GM18517 (cell line): ENCODE results near the gene DZIP1L.
"Not testable (repeated sequence)": the region's sequence is repeated elsewhere in the genome, so short reads cannot be mapped to it uniquely, and the experiment has no call there.

ENCODE experiments used
- ATAC-seq: cut with Tn5 transposase; IDR thresholded peaks from one replicate; pipeline ENCODE4 v1.9.1; 2021; ENCODE audit warnings: mild to moderate bottlenecking, moderate library complexity; ENCODE audit not compliant: unreplicated experiment

Gene DZIP1L

DNA sequence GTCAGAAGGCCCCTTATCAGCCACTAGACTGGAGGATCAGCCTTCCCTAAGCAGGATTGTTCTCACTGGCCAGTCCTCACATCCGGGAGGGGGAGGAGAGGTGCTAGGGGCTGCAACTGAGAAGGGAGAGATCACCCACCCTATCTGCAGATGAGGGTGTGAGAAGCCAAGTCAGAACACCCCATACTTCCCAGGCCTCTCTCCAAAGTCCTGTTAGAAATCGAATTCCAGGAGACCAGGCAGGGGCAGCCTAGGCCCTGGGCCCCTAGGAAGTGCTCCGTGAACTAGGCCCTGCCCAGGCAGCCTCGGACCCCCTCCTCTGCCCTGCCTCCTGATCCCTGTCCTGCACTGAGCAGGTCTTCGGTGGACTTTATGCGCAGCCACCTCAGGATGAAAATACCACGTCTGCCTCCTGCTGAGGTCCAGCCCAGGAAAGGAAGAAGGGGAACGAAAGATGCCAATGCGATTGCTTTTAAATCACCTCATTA, 933 bp downstream of the DZIP1L start:
- no peak for ATAC-seq

DNA sequence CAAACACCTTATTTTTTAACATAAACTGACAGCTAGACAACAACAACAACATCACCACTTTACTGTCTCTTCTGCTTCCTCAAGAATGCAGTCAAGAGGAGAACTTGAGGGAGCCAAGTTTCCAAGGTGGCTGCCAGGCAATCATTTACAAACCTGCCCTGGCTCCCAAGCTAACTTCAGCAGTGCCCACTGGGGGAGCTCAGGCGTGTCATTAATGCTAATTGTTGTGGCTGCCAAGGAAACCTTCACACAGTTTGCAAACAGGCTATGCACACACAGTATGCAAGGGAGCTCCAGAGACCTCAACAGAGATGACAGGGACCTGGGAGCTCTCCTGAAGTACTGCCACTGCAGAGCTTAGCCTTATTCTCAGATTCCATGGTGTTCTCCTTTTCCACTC, 2.1 kb downstream of the DZIP1L start:
- no peak for ATAC-seq

DNA sequence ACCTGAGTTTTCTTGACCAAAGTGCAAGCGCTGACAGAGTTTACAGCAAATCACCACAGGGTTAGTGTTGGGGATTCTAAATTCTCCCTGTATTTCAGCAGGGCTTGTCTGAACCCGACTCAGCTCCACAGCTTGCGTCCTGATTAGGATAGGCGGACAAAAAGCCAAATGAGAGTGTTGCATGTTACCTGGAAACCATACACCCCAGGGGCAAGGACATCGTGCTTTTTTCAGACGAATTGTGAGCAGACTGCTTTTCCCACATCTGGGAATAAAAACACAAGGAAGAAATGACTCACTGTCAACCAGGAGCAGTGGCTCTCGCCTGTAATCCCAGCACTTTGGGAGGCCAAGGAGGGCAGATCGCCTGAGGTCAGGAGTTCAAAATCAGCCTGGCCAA, 3.0 kb downstream of the DZIP1L start:
- ATAC-seq, result no peak

DNA sequence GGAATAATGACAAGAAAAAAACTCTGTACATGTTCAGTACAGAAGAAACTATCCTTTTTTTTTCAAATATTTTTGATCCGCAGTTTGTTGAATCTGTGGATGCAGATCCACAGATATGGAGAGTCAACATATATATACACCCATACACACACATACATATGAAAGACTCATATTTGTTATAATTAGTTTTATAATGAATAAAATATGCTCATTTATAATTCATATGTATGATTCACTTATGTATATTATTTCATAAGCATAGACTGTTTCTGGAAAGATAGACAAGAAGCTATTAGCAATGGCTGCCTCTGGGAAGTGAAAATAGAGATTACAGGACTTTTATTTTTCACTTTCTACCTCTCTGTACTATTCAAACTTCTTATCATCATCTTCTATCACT, 9.8 kb downstream of the DZIP1L start:
- ATAC-seq, result no peak

DNA sequence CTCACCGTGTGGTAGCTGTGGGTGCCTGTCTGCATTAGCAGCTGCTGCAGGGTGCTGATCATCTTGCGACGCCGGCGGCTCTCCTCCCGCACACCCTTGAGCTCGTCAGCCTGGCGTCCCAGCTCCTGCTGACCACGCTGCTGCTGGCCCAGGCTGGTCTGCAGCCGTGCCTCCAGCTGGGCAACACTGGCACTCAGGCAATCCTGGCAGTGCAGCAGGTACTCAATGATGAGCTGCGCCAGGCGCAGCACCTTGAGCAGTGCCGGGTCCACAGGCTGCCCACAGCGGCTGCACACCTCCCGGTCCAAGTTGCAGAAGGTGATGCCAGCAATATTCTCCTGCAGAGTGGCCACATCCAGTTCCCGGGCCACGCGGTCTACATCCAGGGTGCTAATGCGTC, 11.9 kb downstream of the DZIP1L start:
- no peak for ATAC-seq

DNA sequence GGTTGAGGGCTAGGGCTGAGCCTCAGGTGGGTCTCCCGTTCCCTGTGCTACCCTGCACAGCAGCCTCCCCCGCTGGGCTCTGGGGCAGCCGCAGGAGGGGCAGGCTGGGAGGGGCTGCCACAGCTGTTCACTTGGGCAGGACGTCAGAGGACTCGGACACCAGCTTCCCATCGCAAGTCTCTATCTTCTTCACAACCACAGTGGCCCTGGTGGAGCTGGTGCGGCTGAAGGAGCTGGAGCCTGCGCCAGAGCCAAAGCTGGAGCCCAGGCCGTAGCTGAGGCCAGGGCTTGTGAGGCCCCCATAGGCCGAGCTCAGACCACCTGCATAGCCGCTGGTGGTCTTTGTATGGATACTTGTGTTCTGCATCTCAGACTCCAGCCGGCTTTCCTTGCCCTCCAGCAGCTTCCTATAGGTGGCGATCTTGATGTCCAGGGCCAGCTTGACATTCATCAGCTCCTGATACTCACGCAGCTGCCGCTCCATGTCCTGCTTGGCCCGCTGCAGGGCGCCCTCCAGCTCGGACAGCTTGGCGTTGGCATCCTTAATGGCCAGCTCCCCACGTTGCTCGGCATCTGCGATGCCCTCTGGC, 14.0 kb downstream of the DZIP1L start:
- ATAC-seq, result not testable (repeated sequence)

DNA sequence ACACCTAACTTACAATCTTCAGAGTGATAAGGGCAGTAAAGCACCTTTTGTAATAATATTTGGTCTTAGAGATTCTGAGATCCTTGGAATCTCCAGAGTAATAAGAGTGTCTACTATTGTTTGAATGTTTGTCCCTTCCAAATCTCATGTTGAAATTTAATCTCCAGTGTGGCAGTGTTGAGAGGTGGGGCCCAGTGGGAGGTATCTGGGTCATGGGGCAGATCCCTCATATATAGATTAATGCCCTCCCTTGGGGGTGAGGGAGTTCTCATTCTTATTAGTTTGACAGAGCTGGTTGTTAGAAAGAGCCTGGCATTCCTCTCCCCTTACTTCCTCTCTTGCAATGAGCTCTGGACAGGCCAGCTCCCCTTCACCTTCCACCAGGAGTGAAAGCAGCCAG, 16.0 kb downstream of the DZIP1L start:
- ATAC-seq, result no peak

DNA sequence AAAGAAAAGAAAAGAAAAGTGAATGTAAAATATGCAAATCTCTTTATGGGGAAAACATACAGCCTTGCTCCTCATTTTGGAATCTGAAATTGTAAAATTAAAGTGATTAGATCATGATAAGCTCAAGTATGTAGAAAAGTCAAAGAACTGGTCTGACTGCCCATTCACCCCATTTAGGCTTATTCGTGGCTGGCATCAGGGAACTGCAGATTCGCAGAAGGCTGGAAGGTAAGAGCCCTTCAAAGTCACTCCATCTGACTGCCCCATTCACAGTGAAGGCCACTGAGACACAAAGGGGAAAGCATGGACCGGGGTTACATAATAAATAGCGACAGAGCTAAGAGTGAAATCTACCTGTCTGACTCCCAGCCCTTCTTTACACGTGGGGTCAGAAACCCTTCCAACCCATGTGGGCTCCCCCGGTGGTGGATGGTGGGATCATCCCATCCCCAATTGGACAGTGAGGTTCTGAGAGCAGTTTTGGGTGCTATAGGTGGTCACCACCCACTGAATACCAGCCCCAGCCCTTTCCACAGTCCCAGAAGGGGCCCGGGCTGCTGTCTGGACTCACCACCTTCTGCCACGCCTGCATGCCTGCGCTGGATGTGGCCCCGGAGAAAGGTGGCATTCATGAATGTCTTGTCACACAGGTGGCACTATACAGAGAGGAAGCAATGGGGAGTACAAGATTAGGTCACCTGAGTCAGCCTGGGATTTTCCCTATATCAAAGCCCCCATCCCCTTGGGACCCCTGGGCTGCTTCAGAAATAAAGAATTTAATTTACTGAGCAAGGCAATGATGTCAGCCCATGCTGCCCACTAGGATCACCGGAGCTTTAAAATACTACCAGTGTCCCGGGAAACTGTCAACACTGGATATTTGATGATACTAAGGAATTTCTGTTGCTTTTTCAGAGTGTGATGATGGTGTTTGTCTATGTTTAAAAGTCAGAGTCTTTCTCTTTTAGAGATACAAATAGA, 17.9 kb downstream of the DZIP1L start:
- ATAC-seq, result no peak

DNA sequence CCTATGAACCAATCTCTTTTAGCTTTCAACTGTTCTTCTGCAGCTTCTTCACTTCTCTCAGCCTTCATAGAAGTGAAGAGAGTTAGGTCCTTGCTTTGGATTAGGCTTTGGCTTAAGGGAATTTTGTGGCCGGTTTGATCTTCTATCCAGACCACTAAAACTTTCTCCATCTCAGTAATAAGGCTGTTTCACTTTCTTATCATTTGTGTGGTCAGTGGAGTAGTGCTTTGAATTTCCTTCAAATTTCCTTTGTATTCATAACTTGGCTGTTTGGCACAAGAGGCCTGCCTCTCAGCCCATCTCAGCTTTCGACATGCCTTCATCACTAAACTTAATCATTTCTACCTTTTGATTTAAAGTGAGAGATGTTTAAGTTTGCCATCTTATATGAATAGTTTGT, 21.7 kb downstream of the DZIP1L start:
- no peak for ATAC-seq

DNA sequence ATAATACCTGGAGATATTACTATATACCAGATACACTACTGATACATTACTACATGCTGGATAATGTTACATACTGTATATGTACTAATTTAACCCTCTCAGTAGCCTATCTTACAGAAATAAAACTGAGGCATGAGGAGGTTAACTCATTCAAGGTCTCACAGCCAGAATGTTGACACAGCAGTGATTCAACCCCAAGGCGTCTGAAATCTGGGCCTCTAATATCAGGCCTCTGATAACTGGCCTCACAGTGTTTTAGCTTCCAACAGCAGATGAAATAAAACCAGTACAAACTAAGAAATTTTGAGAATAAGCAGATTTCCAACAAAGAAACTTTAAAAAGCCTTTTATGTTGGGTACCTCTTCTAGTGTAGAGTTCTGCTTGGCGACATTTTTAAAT, 23.4 kb downstream of the DZIP1L start:
- no peak for ATAC-seq

DNA sequence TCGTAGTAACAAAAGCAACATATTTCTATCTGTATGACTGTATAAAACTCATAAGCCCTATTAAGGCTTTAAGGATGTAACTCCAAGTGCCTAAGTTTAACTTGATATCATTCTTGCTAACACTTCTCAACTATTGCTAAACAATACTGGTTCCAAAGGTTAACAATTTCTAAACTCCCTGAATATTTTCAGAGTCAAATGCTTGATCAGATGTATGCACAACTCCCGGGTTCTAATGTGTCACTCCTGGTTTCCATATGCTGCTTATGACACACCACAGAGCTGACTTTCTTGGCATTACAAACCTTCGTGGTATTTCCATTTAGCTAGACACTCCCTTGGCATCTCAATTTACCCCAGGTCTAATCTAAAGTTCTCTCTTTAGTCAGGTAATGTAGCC, 26.3 kb downstream of the DZIP1L start:
- no peak for ATAC-seq

DNA sequence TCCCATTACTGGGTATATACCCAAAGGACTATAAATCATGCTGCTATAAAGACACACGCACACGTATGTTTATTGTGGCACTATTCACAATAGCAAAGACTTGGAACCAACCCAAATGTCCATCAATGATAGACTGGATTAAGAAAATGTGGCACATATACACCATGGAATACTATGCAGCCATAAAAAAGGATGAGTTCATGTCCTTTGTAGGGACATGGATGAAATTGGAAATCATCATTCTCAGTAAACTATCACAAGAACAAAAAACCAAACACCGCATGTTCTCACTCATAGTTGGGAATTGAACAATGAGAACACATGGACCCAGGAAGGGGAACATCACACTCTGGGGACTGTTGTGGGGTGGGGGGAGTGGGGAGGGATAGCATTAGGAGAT, 29.7 kb downstream of the DZIP1L start:
- not testable (repeated sequence) for ATAC-seq

DNA sequence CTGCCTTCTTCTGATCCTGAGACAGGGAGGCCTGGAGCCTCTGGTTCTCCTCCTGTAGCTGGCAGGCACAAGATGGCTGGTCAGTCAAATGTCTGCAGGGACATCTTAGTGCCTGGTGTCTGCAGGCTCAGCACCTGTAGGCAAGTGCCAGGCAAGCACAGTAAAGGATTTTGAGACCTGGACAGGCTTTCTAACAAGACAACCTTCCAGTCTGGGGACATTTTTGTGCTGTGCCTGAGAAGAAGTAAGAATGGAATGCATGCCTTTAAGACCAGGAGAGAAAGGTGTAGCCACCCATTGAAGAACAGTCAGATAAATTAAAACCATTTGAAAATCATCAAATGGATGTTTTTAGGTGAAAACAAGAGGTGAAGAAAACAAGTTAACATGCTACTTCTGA, 31.2 kb downstream of the DZIP1L start:
- no peak for ATAC-seq

DNA sequence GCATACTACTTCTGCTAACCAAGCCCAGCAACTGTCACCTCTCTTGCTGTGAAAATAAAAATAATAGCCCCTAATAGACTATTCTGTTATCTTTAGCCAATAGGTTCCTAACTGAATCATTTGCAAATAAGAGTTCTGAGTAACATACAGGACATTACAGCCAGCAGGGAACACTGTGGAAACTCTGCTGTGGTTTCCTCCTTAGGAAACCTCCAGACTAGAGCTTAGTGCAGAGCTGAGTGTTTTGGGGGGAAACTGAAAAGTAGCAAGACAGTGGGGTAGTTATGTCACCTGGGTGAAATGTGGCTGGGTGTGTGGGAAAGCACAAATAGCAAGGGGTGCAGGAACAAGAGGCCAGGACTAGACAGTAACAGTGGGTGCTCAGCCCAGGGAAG, 32.4 kb downstream of the DZIP1L start:
- ATAC-seq, result no peak

DNA sequence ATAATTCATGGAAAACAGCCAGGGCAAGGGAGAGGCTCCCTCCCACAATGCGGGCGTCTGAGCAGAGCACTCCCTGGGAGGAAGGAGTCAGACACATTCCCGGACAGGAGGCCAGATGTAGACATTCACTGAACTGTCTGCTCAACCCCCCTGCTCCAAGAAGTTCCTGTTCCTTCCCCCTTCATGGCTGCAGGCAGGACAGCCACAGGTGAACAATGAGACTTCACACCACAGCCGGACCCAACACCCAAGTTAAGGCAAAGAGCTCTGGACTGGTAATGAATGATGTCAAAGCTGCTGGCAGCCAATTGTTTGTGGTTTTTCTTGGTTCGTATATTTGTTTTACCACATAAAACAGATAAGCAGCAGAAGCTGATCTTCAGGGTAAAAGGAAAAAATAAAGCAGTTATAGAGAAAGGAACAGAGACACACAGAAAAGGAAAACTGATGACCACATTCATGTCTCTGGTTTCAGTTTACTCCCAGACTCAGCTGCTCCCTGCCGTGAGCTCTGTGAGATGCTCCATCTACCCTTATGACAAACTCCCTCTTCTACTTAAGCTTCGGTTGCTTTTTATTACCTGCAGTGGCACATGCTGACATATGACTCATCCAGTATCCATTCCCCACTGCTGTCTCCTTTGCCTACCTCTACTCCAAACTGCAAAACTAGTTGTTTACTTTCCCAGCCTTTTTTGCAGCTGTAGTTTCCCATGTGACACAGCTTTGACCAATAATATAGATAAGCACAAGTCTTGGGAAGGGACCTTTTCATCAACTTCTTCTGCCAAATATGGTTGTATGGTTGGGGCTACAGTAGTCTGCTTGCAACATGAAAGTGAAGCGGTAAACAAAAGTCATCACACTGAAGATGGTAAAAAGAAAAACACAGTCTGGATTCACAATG, 33.1 kb downstream of the DZIP1L start:
- no peak for ATAC-seq

DNA sequence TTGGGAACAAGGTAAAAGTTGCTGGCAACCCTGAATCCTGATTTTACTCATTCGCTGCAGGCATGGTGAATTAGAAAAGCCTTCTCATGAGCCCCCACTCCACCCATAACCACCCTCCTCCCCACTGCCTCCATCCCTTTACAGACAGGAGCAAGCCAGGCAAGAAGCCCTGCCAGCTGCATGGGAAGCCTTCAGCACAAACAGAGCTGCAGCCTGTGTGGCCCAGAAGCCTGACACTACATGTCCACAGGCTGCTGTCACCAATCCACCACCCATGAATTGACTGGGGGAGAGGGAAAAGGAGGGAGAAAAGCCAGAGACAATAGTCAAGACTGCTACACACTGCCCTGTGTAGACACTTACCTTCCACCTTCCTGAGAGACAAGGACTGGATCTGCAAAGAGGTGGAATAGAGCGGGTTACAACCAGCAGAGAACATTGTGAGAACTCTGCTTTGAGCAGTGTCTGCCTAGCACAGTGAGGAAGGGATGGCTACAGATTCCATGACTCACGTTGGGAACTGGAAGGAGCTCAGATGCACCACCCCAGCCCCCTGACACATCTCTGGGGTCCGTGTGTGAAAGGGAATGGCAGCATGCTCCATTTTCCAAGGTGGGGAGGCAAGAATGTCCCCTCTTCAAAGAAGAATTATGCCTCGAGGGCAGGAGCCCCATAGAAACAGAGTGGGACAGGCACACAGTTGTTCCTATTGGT, 33.9 kb downstream of the DZIP1L start:
- no peak for ATAC-seq

DNA sequence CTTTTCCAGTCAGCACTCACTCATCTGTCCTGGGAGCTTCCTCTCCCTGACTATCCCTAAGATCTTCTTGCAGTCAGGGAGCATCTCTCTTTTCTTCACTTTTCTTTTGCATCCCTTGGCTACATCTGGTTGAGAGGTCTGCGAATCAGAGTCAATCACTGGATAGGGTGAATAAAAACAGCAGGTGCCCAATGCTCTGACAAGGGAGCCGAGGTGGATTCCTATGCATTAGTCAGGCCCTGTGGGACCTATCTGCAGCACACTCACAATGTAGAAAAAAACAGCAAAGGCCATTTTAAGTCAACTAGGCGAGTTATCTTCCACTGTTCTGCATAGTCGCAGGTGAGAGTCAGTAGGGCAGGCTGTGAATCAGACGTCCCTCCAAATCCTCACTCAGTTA, 35.5 kb downstream of the DZIP1L start:
- no peak for ATAC-seq

DNA sequence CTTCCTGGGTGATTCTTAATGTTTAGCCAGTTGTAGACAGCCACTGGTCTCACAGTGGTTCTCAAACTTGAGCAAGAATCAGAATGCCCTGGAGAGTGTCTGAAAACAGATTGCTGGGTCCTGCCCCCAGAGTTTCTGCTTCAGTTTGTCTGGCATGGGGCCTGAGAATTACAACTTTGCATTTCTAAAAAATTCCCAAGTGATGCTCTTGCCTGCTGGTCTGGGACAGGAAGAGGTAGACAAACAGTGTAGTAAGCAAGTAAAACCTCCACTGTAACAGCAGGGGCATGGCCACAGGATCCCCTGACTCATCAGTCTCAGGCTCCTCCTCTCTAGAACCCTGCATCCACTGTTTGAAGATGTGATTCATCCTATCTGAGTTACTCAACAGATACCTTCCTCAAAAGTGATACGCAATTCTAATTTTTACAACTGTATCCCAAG, 36.5 kb downstream of the DZIP1L start:
- no peak for ATAC-seq

DNA sequence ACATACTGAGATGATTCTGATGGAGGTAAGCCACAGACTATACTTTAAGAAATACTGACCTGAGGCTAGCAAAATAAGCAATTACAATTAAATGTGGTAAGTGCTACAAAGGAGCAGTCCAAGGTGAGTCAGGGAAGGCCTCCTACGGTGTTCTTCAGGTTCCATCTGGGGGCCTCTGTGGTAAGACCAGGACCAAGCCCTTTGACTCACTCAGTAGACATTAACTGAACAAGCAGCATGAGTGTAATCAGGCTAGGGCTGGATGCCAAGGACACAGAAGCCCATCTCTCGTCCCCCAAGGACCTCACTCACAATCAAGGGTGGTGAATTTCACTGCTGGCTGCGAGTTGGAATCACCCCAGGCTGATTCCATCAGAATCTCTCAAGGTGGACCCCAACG, 37.3 kb downstream of the DZIP1L start:
- ATAC-seq, result no peak

DNA sequence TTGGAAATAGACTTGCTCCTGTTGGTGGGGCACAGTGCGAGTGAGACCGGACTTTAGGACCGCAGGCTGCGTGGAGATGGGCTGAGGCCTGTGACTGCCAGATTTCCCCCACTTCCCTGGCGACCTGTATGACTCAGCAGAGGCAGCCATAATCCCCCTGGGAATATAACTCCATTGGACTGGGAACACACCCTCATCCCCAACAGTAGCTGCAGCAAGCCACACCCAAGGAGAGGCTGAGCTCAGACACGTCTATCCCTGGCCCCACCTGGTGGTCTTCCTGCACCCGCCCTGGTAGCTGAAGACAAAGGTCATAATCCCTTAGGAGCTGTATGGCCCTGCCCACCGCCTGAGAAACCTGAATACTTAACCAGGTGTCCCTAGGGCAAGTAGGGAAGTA, 42.6 kb downstream of the DZIP1L start:
- ATAC-seq, result no peak

DNA sequence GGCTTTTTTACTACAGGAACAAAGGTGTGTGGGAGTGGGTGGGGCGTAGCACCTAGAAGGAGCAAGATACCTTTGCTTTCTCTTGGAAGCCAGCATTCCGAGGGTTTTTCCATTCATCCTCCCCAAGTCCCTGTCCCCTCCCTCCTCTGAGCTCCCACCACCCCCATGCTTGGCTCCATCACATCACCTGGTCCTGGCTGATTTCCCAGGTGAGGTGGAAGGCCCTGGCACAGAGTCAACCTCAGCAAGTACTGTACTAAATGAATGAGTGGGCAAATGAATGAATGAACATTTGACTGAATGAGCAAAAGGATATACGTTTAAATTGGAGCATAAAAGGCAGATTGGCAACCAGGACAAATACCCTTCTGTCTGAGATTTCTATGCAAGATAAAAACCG, 45.4 kb downstream of the DZIP1L start:
- no peak for ATAC-seq
